ENCODE data around the gene ETS1. TPM values are rescaled to one million over a fixed set of nuclear protein-coding genes. Genes with fewer than 3 reads are reported as not detected.

Gene ETS1
- total RNA-seq, 4 donors from 2014 or later, result 23.6 to 56.7 (median 29.2) TPM

- in situ Hi-C loops (cut with MboI; ENCODE audit: low pct_ligation_motif_present in 1 of 4, low pct_unique_long_range_greater_than_20kb in 1 of 4, low sequenced_read_pairs in 3 of 4), result no loop called here
- intact Hi-C loops (cut with DNase I; ENCODE audit: low total_unique reads), result no loop called here
Observed at GRCh38 chr11:128581561-128582272, 5.6 kb downstream of the ETS1 start.

GRCh38 chr11:128580612-128581011 is 6.7 kb downstream of the ETS1 start:
- no peaks in the 10 kb centered on the region for H3K27me3 ChIP-seq
- H3K36me3 ChIP-seq, result no peaks in the 10 kb centered on the region
- peaks cover 0 to 13% (median 13%) of the 10 kb centered on the region in 4 donors for H3K4me1 ChIP-seq
- H3K9me3 ChIP-seq, result no peaks in the 10 kb centered on the region
- TF ChIP-seq POLR2AphosphoS5 (IDR thresholded peaks at IDR 0.05) (no peak), CTCF (IDR thresholded peaks at IDR 0.05) (no peak), POLR2A (IDR thresholded peaks at IDR 0.05) (no peak), EP300 (IDR thresholded peaks at IDR 0.05; ENCODE audit: low read depth) (no peak)
- H3K27ac ChIP-seq, result no peak overlapping the region
- H3K4me3 ChIP-seq, result no peak overlapping the region
- DNase-seq, result no peak
- intact Hi-C loops (cut with DNase I; ENCODE audit: low total_unique reads) (no loop called here), in situ Hi-C loops (cut with MboI; ENCODE audit: low pct_ligation_motif_present in 1 of 4, low pct_unique_long_range_greater_than_20kb in 1 of 4, low sequenced_read_pairs in 3 of 4) (no loop called here)
- 59 to 68% methylated on average over 2 of the region's 2 CpGs for WGBS, 2 donors (ENCODE audit: low coverage in 1 of 2)

More at GRCh38 chr11:128581561-128582272, 5.6 kb downstream of the ETS1 start:
- Histone ChIP-seq H3K27me3 (no peaks in the 10 kb centered on the region), H3K4me3 (no peak overlapping the region), H3K36me3 (no peaks in the 10 kb centered on the region), H3K4me1 (peaks cover 0 to 2% (median 2%) of the 10 kb centered on the region in 4 donors), H3K27ac (no peak overlapping the region), H3K9me3 (no peaks in the 10 kb centered on the region)
- WGBS, 2 donors (ENCODE audit: low coverage in 1 of 2), result 88 to 91% methylated on average over 7 of the region's 7 CpGs
- DNase-seq, result no peak
- TF ChIP-seq EP300 (IDR thresholded peaks at IDR 0.05; ENCODE audit: low read depth) (no peak), POLR2A (IDR thresholded peaks at IDR 0.05) (no peak)

- intact Hi-C loops (cut with DNase I; ENCODE audit: low total_unique reads), result no loop called here
- Histone ChIP-seq H3K27ac (no peak overlapping the region), H3K27me3 (no peaks in the 10 kb centered on the region), H3K4me3 (no peak overlapping the region), H3K4me1 (peaks cover 3 to 19% (median 14%) of the 10 kb centered on the region in 4 donors), H3K36me3 (no peaks in the 10 kb centered on the region), H3K9me3 (no peaks in the 10 kb centered on the region)
- in situ Hi-C loops (cut with MboI; ENCODE audit: low pct_ligation_motif_present in 1 of 4, low pct_unique_long_range_greater_than_20kb in 1 of 4, low sequenced_read_pairs in 3 of 4), result no loop called here
- DNase-seq, result no peak
- WGBS, 2 donors (ENCODE audit: low coverage in 1 of 2), result 69 to 76% methylated on average over 3 to 4 of the region's 4 CpGs
- TF ChIP-seq CTCF (IDR thresholded peaks at IDR 0.05), result no peak
Observed at GRCh38 chr11:128579798-128580504, 7.4 kb downstream of the ETS1 start.

- Histone ChIP-seq H3K36me3 (no peaks in the 10 kb centered on the region), H3K9me3 (no peaks in the 10 kb centered on the region), H3K27me3 (no peaks in the 10 kb centered on the region), H3K4me3 (no peak overlapping the region), H3K27ac (peak overlapping the region in 1 of 4 donors; percentile 16), H3K4me1 (peaks cover 3 to 19% (median 14%) of the 10 kb centered on the region in 4 donors)
- intact Hi-C loops (cut with DNase I; ENCODE audit: low total_unique reads), result no loop called here
- TF ChIP-seq CTCF (IDR thresholded peaks at IDR 0.05) (no peak), POLR2AphosphoS5 (IDR thresholded peaks at IDR 0.05) (no peak), EP300 (IDR thresholded peaks at IDR 0.05; ENCODE audit: low read depth) (no peak), POLR2A (IDR thresholded peaks at IDR 0.05) (no peak)
- in situ Hi-C loops (cut with MboI; ENCODE audit: low pct_ligation_motif_present in 1 of 4, low pct_unique_long_range_greater_than_20kb in 1 of 4, low sequenced_read_pairs in 3 of 4), result no loop called here
- 42 to 51% methylated on average over 6 to 8 of the region's 8 CpGs for WGBS, 2 donors (ENCODE audit: low coverage in 1 of 2)
- DNase-seq, result no peak
Observed at GRCh38 chr11:128576555-128576954, 10.8 kb downstream of the ETS1 start.

Data from transverse colon (tissue), 4 donors.